Gastrocnemius medialis (tissue), 4 donors: Measurements from ENCODE around the gene MORN1. TPM values are rescaled to one million over a fixed set of nuclear protein-coding genes. Genes with fewer than 3 reads are reported as not detected.

Source experiments
- ATAC-seq, 2 donors: fragments of 150-250 bp; one replicate each; pipeline ENCODE4 v1.9.1; 2016
- DNase-seq, 2 donors: peaks; one replicate each; pipeline ENCODE4 v3.0.0-alpha.2; 2019
- H3K27ac ChIP-seq, 4 donors: fragments of 200-600 bp; sonication (generic); 1 replicate in 1 of 4; 2 replicates in 3 of 4; pipeline ENCODE4 v1.5.1; 2016 to 2018; ENCODE audit warnings: mild to moderate bottlenecking in 2 of 4, moderate library complexity in 1 of 4
- H3K27me3 ChIP-seq, 3 donors: fragments of 200-600 bp; sonication (generic) in 2 of 3; 1 replicate in 1 of 3; 2 replicates in 2 of 3; pipeline versions ENCODE4 v1.5.1 to v1.6.0; 2016 to 2019; ENCODE audit warnings: mild to moderate bottlenecking in 1 of 3, moderate library complexity in 1 of 3
- H3K36me3 ChIP-seq, 2 donors: fragments of 200-600 bp; sonication (generic) in 1 of 2; one replicate each; pipeline ENCODE4 v1.5.1; 2017 to 2018
- H3K4me1 ChIP-seq, 2 donors: fragments of 200-600 bp; sonication (generic) in 1 of 2; one replicate each; pipeline ENCODE4 v1.5.1; 2016 to 2017; ENCODE audit warnings: mild to moderate bottlenecking in 2 of 2
- H3K4me3 ChIP-seq, 4 donors: fragments of 200-600 bp; sonication (generic) in 3 of 4; 1 replicate in 1 of 4; 2 replicates in 3 of 4; pipeline ENCODE4 v1.5.1; 2016 to 2019; ENCODE audit warnings: mild to moderate bottlenecking in 2 of 4
- H3K9me3 ChIP-seq, 3 donors: fragments of 200-600 bp; sonication (generic) in 2 of 3; 1 replicate in 1 of 3; 2 replicates in 2 of 3; pipeline ENCODE4 v1.5.1; 2016 to 2019
- POLR2A ChIP-seq, 2 donors: fragments of 450-650 bp; IDR thresholded peaks; one replicate each; pipeline ENCODE4 v1.6.1; 2017; ENCODE audit warnings: antibody characterized with exemption in 2 of 2, mild to moderate bottlenecking in 2 of 2, moderate library complexity in 2 of 2
- in situ Hi-C, 4 donors: fragments of 200-750 bp; cut with MboI; loops; one replicate each; pipeline versions ENCODE4 v1.15.0 to v1.8.0; 2017; ENCODE audit warnings: low sequenced_read_pairs in 4 of 4
- intact Hi-C: fragments of 100-400 bp; cut with DNase I; formaldehyde crosslinking; loops from one replicate; pipeline ENCODE4 v1.15.1; 2023; ENCODE audit warnings: low total_unique reads
- total RNA-seq, 4 donors: library from RNA; depleted of rRNA; stranded (reverse); fragments of >200 nt; gene quantifications; one replicate each; pipeline versions ENCODE4 v1.1.0 to v1.2.3, GENCODE V29; 2016
- TF ChIP-seq, protein P1 (sequence below), 5 experiments: fragments of 450-650 bp in 3 of 5; fragments of 200-600 bp in 2 of 5; sonication (generic) in 2 of 5; IDR thresholded peaks in 4 of 5; conservative IDR thresholded peaks in 1 of 5; 1 replicate in 4 of 5; 2 replicates in 1 of 5; pipeline ENCODE4 v1.5.1; 2016 to 2019; ENCODE audit warnings: antibody characterized with exemption in 5 of 5, mild to moderate bottlenecking in 3 of 5, moderate library complexity in 3 of 5

MORN1 gene
- total RNA-seq, 4 donors from 2014 or later, result 1.9 to 4.7 (median 3.5) TPM

DNA sequence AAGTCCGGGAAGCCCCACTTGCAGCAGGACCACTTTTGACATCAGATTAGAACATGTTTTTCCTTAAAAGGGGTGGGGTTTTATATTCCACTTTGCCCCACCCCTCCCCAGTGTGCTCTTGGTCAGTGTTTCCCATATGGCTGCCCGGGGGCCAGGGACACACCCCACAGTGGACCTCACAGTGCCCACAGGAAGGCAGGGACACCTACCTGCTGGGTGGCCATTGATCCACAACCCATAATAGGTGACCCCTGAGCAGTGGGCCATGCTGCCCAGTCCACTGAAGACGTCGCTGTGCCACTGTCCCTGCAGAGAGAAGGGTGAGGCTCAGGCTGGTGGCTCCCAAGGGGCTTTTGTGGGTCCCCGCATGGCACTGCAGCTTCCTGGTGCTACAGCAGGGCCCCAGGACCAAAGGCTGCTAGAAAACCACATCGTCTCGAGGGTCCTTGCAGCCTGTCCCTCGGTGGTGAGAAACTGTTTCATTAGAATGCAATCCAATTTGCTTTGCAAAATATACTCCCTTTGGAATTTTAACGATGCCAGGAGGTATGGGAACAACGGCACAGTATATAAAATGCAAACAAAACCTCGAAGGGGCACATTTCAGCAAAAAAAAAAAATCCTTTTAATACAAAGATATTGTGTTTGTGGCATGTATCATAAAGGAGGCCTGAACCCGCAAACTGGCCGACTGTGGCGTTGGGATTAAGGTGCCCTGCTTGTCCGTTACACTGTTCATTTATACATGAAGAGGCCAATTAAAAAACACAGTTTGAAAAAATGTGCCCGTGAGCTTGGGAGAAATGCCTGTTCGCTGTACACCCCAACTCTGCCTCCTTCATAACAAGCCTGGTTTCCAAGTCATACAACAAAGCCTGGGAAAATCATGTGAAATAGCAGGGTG lies 16.9 kb downstream of the MORN1 start:
- Histone ChIP-seq H3K27me3 (no peaks in the 10 kb centered on the region), H3K4me1 (no peaks in the 10 kb centered on the region), H3K9me3 (no peaks in the 10 kb centered on the region), H3K4me3 (no peak overlapping the region), H3K36me3 (no peaks in the 10 kb centered on the region), H3K27ac (no peak overlapping the region)
- in situ Hi-C loops, result no loop called here
- TF ChIP-seq POLR2A (IDR thresholded peaks at IDR 0.05), result no peak
- TF ChIP-seq, protein P1, sequence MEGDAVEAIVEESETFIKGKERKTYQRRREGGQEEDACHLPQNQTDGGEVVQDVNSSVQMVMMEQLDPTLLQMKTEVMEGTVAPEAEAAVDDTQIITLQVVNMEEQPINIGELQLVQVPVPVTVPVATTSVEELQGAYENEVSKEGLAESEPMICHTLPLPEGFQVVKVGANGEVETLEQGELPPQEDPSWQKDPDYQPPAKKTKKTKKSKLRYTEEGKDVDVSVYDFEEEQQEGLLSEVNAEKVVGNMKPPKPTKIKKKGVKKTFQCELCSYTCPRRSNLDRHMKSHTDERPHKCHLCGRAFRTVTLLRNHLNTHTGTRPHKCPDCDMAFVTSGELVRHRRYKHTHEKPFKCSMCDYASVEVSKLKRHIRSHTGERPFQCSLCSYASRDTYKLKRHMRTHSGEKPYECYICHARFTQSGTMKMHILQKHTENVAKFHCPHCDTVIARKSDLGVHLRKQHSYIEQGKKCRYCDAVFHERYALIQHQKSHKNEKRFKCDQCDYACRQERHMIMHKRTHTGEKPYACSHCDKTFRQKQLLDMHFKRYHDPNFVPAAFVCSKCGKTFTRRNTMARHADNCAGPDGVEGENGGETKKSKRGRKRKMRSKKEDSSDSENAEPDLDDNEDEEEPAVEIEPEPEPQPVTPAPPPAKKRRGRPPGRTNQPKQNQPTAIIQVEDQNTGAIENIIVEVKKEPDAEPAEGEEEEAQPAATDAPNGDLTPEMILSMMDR (IDR thresholded peaks at IDR 0.05 in 4 of 5, conservative IDR thresholded peaks at IDR 0.05 in 1 of 5), result no peak
- ATAC-seq (no peak), DNase-seq (no peak)
- intact Hi-C loops, result no loop called here

DNA sequence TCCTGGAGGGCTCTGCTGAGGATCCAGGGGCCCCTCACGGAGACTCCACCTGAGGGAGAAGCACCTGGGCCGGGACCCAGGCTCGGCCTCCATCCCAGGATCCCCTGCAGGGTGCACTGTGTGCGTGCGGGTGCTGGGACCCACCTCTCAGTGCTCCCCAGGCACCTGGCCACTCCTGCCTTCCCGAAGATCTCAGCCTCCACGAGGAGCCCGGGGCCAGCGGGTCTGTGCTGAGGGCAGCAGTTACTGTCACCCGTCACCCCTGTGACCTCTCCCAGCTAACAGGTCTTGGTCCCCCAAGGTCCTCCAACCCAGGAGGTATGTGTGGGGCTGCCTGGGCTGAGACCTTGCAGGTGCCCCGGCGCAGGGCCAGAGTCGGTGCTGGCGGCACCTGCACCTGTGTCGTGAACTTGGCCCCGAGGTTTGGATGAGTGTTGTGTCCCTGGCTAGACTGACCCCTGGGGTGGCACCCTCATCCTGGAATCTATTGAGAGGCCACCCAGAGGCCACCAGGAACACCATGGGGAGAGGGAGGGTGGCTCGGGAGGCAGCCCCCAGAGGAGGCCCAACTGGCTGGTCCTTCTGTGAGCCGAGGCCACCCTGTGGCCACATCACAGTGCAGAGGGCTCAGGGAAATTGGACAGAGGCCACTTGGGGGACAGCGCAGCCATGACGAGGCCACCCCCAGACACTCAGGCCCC lies 17.7 kb downstream of the MORN1 start:
- ATAC-seq (no peak), DNase-seq (no peak)
- Histone ChIP-seq H3K4me1 (no peaks in the 10 kb centered on the region), H3K9me3 (no peaks in the 10 kb centered on the region), H3K36me3 (no peaks in the 10 kb centered on the region), H3K4me3 (no peak overlapping the region), H3K27me3 (no peaks in the 10 kb centered on the region), H3K27ac (no peak overlapping the region)
- TF ChIP-seq, protein P1 (IDR thresholded peaks at IDR 0.05 in 4 of 5, conservative IDR thresholded peaks at IDR 0.05 in 1 of 5), result no peak
- TF ChIP-seq POLR2A (IDR thresholded peaks at IDR 0.05), result no peak
- intact Hi-C loops (no loop called here), in situ Hi-C loops (no loop called here)

DNA sequence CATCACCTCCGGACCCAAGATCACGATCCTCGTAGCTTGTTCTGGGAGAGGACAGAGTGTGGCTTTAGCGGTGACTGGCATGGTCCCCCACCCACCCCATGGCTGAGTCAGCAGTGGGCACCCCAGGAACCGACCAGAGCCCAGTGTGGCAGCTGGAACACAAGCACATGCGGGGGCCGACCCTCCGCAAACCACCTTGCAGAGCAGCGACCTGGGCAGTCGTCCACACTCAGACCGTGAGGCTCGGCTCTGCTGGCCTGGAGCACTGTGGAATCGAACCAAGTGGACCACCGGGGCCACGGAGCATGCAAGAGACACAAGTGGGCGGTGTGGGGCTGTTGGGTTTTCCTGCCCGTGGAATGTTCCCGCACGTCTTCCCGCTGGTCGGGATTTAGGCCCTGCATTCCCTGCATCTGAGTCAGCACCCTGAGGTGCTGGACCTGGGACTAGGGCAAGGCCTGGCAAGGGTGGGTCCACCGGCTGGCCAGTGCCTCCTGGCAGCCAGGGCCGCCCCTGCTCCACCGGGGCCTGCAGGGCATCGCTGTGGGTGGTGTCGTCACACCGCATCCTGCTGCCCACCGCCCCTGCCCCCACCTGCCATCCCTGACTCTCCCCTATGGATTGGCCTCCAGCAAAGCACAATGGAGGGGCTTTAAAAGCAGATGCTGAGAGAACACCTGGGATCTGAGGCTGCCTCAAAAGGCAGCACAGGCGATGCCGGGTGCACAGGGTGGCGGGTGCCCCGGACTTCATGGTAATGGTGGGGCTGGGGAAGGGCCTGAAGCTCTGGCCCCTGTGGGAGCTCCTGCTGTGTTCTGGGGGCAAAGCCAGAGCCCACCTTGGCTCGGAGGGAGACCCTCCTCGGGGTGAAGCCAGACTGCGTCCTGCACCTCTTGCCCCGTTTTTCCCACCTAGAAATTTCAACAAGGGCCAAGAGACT lies 18.5 kb downstream of the MORN1 start:
- no peak for DNase-seq
- no peak for ATAC-seq
- Histone ChIP-seq H3K4me3 (no peak overlapping the region), H3K27ac (no peak overlapping the region), H3K36me3 (no peaks in the 10 kb centered on the region), H3K9me3 (no peaks in the 10 kb centered on the region), H3K27me3 (no peaks in the 10 kb centered on the region), H3K4me1 (no peaks in the 10 kb centered on the region)
- in situ Hi-C loops, result no loop called here
- TF ChIP-seq, protein P1 (IDR thresholded peaks at IDR 0.05 in 4 of 5, conservative IDR thresholded peaks at IDR 0.05 in 1 of 5), result no peak
- intact Hi-C loops, result no loop called here

DNA sequence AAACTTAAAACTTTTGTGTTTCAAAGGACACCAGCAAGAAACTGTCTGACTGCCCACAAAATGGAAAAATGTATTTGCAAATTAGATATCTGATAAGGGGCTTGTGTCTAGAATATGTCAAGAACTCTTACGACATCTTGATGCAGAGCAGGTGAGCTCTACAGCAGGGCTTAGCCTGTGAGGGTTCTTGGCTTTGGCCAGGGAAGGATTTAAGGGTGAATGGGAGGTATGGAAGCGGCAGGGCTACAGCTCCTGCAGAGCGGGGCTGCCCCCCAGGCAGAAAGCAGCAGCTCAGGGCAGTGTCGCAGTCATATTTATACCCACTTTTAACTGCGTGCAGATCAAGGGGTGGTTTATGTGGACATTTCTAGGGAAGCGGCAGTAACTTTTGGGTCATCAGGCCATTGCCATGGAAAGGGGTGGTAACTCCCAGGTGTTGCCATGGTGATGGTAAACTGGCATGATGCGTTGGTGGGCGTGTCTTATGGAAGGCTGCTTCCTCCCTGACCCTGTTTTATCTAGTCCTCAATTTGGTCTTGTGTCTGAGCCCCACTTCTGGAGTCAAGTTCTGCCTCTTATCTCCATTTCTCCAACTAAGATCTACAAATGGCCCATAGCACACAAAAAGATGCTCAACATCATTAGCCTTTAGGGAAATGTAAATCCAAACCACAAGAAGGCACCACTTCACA lies 23.2 kb downstream of the MORN1 start:
- in situ Hi-C loops, result no loop called here
- H3K9me3 ChIP-seq, result no peaks in the 10 kb centered on the region
- no peak for ATAC-seq
- H3K27ac ChIP-seq, result no peak overlapping the region
- DNase-seq, result no peak
- no peak overlapping the region for H3K4me3 ChIP-seq
- intact Hi-C loops, result no loop called here
- H3K36me3 ChIP-seq, result no peaks in the 10 kb centered on the region
- no peaks in the 10 kb centered on the region for H3K4me1 ChIP-seq
- no peaks in the 10 kb centered on the region for H3K27me3 ChIP-seq
- TF ChIP-seq POLR2A (IDR thresholded peaks at IDR 0.05), result no peak
- TF ChIP-seq, protein P1 (IDR thresholded peaks at IDR 0.05 in 4 of 5, conservative IDR thresholded peaks at IDR 0.05 in 1 of 5), result no peak
